ENCODE data around the gene BCAN. TPM values are rescaled to one million over a fixed set of nuclear protein-coding genes. Genes with fewer than 3 reads are reported as not detected.

BCAN gene
- total and polyA plus RNA-seq, 2 of the 8 experiments (the other 6 are each of a cell fraction or from before 2014, with no cell fraction given): 4.5 to 24.0 TPM

DNA sequence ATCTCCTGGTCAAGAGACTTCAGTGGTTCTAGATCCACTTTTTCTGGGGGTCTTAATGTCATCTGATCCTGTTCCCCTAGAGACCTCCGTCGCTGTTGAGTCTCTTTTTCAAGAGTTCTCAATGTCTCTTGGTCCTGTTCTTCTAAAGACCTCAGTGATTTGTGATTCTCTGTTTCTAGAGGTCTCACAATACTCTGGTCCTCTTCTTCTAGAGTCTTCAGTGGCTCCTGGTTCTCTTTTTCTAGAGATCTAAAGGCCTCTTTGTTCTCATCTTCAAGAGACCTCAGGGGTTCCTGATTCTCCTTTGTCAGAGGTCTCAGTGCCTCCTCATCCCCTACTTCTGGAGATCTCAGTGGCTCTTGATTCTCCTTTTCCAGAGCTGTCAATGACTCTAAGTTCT is 29.9 kb downstream of the BCAN start (continued):
- TF ChIP-seq, protein P1, sequence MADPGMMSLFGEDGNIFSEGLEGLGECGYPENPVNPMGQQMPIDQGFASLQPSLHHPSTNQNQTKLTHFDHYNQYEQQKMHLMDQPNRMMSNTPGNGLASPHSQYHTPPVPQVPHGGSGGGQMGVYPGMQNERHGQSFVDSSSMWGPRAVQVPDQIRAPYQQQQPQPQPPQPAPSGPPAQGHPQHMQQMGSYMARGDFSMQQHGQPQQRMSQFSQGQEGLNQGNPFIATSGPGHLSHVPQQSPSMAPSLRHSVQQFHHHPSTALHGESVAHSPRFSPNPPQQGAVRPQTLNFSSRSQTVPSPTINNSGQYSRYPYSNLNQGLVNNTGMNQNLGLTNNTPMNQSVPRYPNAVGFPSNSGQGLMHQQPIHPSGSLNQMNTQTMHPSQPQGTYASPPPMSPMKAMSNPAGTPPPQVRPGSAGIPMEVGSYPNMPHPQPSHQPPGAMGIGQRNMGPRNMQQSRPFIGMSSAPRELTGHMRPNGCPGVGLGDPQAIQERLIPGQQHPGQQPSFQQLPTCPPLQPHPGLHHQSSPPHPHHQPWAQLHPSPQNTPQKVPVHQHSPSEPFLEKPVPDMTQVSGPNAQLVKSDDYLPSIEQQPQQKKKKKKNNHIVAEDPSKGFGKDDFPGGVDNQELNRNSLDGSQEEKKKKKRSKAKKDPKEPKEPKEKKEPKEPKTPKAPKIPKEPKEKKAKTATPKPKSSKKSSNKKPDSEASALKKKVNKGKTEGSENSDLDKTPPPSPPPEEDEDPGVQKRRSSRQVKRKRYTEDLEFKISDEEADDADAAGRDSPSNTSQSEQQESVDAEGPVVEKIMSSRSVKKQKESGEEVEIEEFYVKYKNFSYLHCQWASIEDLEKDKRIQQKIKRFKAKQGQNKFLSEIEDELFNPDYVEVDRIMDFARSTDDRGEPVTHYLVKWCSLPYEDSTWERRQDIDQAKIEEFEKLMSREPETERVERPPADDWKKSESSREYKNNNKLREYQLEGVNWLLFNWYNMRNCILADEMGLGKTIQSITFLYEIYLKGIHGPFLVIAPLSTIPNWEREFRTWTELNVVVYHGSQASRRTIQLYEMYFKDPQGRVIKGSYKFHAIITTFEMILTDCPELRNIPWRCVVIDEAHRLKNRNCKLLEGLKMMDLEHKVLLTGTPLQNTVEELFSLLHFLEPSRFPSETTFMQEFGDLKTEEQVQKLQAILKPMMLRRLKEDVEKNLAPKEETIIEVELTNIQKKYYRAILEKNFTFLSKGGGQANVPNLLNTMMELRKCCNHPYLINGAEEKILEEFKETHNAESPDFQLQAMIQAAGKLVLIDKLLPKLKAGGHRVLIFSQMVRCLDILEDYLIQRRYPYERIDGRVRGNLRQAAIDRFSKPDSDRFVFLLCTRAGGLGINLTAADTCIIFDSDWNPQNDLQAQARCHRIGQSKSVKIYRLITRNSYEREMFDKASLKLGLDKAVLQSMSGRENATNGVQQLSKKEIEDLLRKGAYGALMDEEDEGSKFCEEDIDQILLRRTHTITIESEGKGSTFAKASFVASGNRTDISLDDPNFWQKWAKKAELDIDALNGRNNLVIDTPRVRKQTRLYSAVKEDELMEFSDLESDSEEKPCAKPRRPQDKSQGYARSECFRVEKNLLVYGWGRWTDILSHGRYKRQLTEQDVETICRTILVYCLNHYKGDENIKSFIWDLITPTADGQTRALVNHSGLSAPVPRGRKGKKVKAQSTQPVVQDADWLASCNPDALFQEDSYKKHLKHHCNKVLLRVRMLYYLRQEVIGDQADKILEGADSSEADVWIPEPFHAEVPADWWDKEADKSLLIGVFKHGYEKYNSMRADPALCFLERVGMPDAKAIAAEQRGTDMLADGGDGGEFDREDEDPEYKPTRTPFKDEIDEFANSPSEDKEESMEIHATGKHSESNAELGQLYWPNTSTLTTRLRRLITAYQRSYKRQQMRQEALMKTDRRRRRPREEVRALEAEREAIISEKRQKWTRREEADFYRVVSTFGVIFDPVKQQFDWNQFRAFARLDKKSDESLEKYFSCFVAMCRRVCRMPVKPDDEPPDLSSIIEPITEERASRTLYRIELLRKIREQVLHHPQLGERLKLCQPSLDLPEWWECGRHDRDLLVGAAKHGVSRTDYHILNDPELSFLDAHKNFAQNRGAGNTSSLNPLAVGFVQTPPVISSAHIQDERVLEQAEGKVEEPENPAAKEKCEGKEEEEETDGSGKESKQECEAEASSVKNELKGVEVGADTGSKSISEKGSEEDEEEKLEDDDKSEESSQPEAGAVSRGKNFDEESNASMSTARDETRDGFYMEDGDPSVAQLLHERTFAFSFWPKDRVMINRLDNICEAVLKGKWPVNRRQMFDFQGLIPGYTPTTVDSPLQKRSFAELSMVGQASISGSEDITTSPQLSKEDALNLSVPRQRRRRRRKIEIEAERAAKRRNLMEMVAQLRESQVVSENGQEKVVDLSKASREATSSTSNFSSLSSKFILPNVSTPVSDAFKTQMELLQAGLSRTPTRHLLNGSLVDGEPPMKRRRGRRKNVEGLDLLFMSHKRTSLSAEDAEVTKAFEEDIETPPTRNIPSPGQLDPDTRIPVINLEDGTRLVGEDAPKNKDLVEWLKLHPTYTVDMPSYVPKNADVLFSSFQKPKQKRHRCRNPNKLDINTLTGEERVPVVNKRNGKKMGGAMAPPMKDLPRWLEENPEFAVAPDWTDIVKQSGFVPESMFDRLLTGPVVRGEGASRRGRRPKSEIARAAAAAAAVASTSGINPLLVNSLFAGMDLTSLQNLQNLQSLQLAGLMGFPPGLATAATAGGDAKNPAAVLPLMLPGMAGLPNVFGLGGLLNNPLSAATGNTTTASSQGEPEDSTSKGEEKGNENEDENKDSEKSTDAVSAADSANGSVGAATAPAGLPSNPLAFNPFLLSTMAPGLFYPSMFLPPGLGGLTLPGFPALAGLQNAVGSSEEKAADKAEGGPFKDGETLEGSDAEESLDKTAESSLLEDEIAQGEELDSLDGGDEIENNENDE (IDR thresholded peaks at IDR 0.05; ENCODE audit: insufficient replicate concordance, low read length): no peak
- TF ChIP-seq JUND (IDR thresholded peaks at IDR 0.05; ENCODE audit: low read length): no peak
- TF ChIP-seq TAF1 (IDR thresholded peaks at IDR 0.05; ENCODE audit: low read depth, low read length): no peak
- TF ChIP-seq ASH2L (IDR thresholded peaks at IDR 0.05; ENCODE audit: low read length): no peak
- TF ChIP-seq BCL11A (IDR thresholded peaks at IDR 0.05; ENCODE audit: low read depth in 2 of 2, low read length in 2 of 2): no peak
- TF ChIP-seq GTF2F1 (IDR thresholded peaks at IDR 0.05; ENCODE audit: borderline replicate concordance, low read depth, low read length): no peak
- TF ChIP-seq, protein P2, sequence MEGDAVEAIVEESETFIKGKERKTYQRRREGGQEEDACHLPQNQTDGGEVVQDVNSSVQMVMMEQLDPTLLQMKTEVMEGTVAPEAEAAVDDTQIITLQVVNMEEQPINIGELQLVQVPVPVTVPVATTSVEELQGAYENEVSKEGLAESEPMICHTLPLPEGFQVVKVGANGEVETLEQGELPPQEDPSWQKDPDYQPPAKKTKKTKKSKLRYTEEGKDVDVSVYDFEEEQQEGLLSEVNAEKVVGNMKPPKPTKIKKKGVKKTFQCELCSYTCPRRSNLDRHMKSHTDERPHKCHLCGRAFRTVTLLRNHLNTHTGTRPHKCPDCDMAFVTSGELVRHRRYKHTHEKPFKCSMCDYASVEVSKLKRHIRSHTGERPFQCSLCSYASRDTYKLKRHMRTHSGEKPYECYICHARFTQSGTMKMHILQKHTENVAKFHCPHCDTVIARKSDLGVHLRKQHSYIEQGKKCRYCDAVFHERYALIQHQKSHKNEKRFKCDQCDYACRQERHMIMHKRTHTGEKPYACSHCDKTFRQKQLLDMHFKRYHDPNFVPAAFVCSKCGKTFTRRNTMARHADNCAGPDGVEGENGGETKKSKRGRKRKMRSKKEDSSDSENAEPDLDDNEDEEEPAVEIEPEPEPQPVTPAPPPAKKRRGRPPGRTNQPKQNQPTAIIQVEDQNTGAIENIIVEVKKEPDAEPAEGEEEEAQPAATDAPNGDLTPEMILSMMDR (IDR thresholded peaks at IDR 0.05; ENCODE audit: control extremely low read depth in 1 of 3, insufficient read depth in 1 of 3, low read depth in 1 of 3, low read length in 3 of 3): no peak
- TF ChIP-seq CREB1 (IDR thresholded peaks at IDR 0.05): no peak
- TF ChIP-seq CEBPB (IDR thresholded peaks at IDR 0.05; ENCODE audit: low read depth, low read length): no peak

All from H1 (cell line).